Activated B cell treated with CpG ODN at 0.5 μM for 24 hours (primary cell): ENCODE data around the gene GBF1. TPM values are rescaled to one million over a fixed set of nuclear protein-coding genes. Genes with fewer than 3 reads are reported as not detected.

ENCODE experiments used
- ATAC-seq: fragments of 200-7000 bp; cut with Tn5 transposase; one replicate; pipeline ENCODE4 v1.10.0; 2021; ENCODE audit warnings: low read depth, mild to moderate bottlenecking, moderate library complexity
- CTCF ChIA-PET: fragments of 350-600 bp; sonication (Branson Sonifier 250); formaldehyde crosslinking; loops from one replicate; lab custom pipeline; 2021; ENCODE audit warnings: antibody characterized with exemption; lab: Charles Lee
- POLR2A ChIA-PET: fragments of 350-600 bp; sonication (Branson Sonifier 250); formaldehyde crosslinking; loops from one replicate; lab custom pipeline; 2021; ENCODE audit warnings: antibody characterized with exemption; lab: Charles Lee
- DNase-seq: peaks from one replicate; pipeline ENCODE4 v3.0.0; 2022
- H3K27ac Mint-ChIP-seq: one replicate; pipeline ENCODE4 v1.8.0; 2020; ENCODE audit warnings: mixed read lengths
- H3K27me3 Mint-ChIP-seq: one replicate; pipeline ENCODE4 v1.8.0; 2021; ENCODE audit warnings: mixed read lengths
- H3K36me3 Mint-ChIP-seq: one replicate; pipeline ENCODE4 v1.8.0; 2021; ENCODE audit warnings: low read depth, mixed read lengths
- H3K4me1 Mint-ChIP-seq: one replicate; pipeline ENCODE4 v1.8.0; 2021; ENCODE audit warnings: mixed read lengths
- H3K4me3 Mint-ChIP-seq: one replicate; pipeline ENCODE4 v1.8.0; 2020; ENCODE audit warnings: mild to moderate bottlenecking, mixed read lengths
- H3K9me3 Mint-ChIP-seq: one replicate; pipeline ENCODE4 v1.8.0; 2020; ENCODE audit warnings: mixed read lengths
- CTCF ChIP-seq: fragments of 200-600 bp; IDR thresholded peaks from one replicate; pipeline ENCODE4 v1.8.0; 2022; ENCODE audit warnings: antibody characterized with exemption, mild to moderate bottlenecking
- intact Hi-C: fragments of 100-400 bp; cut with micrococcal nuclease; formaldehyde crosslinking; loops from one replicate; pipeline ENCODE4 v1.15.1; 2024
- total RNA-seq: library from RNA; stranded (reverse); gene quantifications from 2 replicates; pipeline ENCODE4 v1.2.3, GENCODE V29; 2022

Gene GBF1
- total RNA-seq, 1 donor from 2014 or later = 44.3 TPM

- DNase-seq (no peak), ATAC-seq (no peak)
- ChIA-PET POLR2A (interaction anchor here (0.6 to 15.2 kb wide), 13 partner anchors 8 to 338 kb away, joined by 3 to 305 read pairs (median 33); partner anchors contain the start of genes ACTR1A, ARL3, C10orf95 and CUEDC2), CTCF (interaction anchor here (1.9 kb wide), 1 partner anchor 26 kb away, joined by 5 read pairs; no protein-coding TSS in a partner anchor)
- no peaks in the 10 kb centered on the region for H3K27me3 Mint-ChIP-seq
- peaks cover 64% of the 10 kb centered on the region for H3K36me3 Mint-ChIP-seq
- peaks cover 59% of the 10 kb centered on the region for H3K4me1 Mint-ChIP-seq
- H3K4me3 Mint-ChIP-seq = peak overlapping the region; percentile 94
- intact Hi-C loops = no loop called here
- peak overlapping the region; percentile 97 for H3K27ac Mint-ChIP-seq
- H3K9me3 Mint-ChIP-seq = no peaks in the 10 kb centered on the region
- TF ChIP-seq CTCF = no peak
Observed at GRCh38 chr10:102396730-102397151, 151.4 kb downstream of the GBF1 start.

- no peak for DNase-seq
- intact Hi-C loops = no loop called here
- no peaks in the 10 kb centered on the region for H3K9me3 Mint-ChIP-seq
- POLR2A ChIA-PET = interaction anchor here (0.6 to 15.2 kb wide), 14 partner anchors 7 to 265 kb away, joined by 3 to 305 read pairs (median 14); partner anchors contain the start of genes C10orf95, CUEDC2, FBXL15 and GBF1
- CTCF ChIA-PET = interaction anchor here (1.9 to 2.6 kb wide), 3 partner anchors 12 to 25 kb away, joined by 5 to 19 read pairs (median 8); no protein-coding TSS in a partner anchor
- peak overlapping the region; percentile 94 for H3K4me3 Mint-ChIP-seq
- H3K27ac Mint-ChIP-seq = peak overlapping the region; percentile 97
- H3K4me1 Mint-ChIP-seq = peaks cover 58% of the 10 kb centered on the region
- TF ChIP-seq CTCF = no peak
- H3K36me3 Mint-ChIP-seq = peaks cover 71% of the 10 kb centered on the region
- ATAC-seq = no peak
- H3K27me3 Mint-ChIP-seq = no peaks in the 10 kb centered on the region
Observed at GRCh38 chr10:102397222-102398171, 152.2 kb downstream of the GBF1 start.

- no peak for ATAC-seq
- H3K9me3 Mint-ChIP-seq = no peaks in the 10 kb centered on the region
- ChIA-PET CTCF (interaction anchor here (0.7 to 2.6 kb wide), 10 partner anchors 8 to 169 kb away, joined by 3 to 24 read pairs (median 6); partner anchors contain the start of gene FBXL15), POLR2A (interaction anchor here (0.6 to 15.2 kb wide), 21 partner anchors 6 to 1657 kb away, joined by 3 to 305 read pairs (median 6); partner anchors contain the start of genes C10orf95, CUEDC2, FBXL15 and OGA)
- TF ChIP-seq CTCF = no peak
- peaks cover 72% of the 10 kb centered on the region for H3K36me3 Mint-ChIP-seq
- no peak for DNase-seq
- H3K4me3 Mint-ChIP-seq = peak overlapping the region; percentile 94
- H3K27ac Mint-ChIP-seq = peak overlapping the region; percentile 97
- intact Hi-C loops = loop anchor here (1.0 kb wide), 2 partner anchors 23 to 266 kb away; no protein-coding TSS in a partner anchor
- H3K4me1 Mint-ChIP-seq = peaks cover 51% of the 10 kb centered on the region
- no peaks in the 10 kb centered on the region for H3K27me3 Mint-ChIP-seq
Observed at GRCh38 chr10:102398172-102399020, 153.1 kb downstream of the GBF1 start.

GRCh38 chr10:102399217-102400021 lies 154.1 kb downstream of the GBF1 start:
- H3K4me3 Mint-ChIP-seq = peak overlapping the region; percentile 94
- POLR2A ChIA-PET = interaction anchor here (0.6 to 15.2 kb wide), 18 partner anchors 5 to 1658 kb away, joined by 3 to 305 read pairs (median 6); partner anchors contain the start of genes C10orf95, CUEDC2 and FBXL15
- no peaks in the 10 kb centered on the region for H3K9me3 Mint-ChIP-seq
- H3K27me3 Mint-ChIP-seq = no peaks in the 10 kb centered on the region
- H3K27ac Mint-ChIP-seq = peak overlapping the region; percentile 97
- intact Hi-C loops = loop anchor here (1.0 kb wide), 2 partner anchors 22 to 267 kb away; no protein-coding TSS in a partner anchor
- peak; percentile 87 for DNase-seq
- peak; percentile 95 for TF ChIP-seq CTCF
- H3K4me1 Mint-ChIP-seq = peaks cover 53% of the 10 kb centered on the region
- ATAC-seq = peak; percentile 37
- H3K36me3 Mint-ChIP-seq = peaks cover 77% of the 10 kb centered on the region
- CTCF ChIA-PET = interaction anchor here (0.6 to 2.6 kb wide), 15 partner anchors 9 to 273 kb away, joined by 3 to 24 read pairs (median 5); partner anchors contain the start of gene FBXL15
